Measurements from ENCODE around the gene RNF14.

DNA sequence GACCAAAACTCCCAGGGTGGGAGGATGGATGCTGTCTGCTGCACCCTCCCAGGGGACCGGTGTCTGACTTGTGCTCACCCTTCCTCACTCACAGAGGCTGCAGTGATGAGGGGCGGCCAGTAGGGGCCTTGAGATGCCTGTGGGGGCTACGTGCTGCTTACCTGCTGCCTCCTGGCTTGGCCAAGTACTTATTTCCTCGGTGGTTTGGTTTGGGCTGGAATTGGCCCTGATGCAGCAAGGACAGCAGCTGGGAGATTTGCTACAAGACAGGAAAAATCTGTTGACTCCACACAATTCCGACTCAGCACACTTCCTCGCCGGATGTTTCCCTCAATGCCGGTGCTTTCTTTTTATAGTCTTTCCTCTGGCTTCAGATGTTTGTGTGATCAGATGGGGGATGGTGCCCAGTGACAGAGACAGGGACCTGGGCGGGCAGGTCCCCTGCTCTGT is 17.5 kb upstream of the RNF14 start:
- TF ChIP-seq, protein P1, sequence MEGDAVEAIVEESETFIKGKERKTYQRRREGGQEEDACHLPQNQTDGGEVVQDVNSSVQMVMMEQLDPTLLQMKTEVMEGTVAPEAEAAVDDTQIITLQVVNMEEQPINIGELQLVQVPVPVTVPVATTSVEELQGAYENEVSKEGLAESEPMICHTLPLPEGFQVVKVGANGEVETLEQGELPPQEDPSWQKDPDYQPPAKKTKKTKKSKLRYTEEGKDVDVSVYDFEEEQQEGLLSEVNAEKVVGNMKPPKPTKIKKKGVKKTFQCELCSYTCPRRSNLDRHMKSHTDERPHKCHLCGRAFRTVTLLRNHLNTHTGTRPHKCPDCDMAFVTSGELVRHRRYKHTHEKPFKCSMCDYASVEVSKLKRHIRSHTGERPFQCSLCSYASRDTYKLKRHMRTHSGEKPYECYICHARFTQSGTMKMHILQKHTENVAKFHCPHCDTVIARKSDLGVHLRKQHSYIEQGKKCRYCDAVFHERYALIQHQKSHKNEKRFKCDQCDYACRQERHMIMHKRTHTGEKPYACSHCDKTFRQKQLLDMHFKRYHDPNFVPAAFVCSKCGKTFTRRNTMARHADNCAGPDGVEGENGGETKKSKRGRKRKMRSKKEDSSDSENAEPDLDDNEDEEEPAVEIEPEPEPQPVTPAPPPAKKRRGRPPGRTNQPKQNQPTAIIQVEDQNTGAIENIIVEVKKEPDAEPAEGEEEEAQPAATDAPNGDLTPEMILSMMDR (IDR thresholded peaks at IDR 0.05) = no peak
- no peak for TF ChIP-seq POLR2A (IDR thresholded peaks at IDR 0.05)
